Temporal lobe (tissue), 1 donor: Measurements from ENCODE around the gene LSM5. TPM values are rescaled to one million over a fixed set of nuclear protein-coding genes. Genes with fewer than 3 reads are reported as not detected.

Experiments
- total RNA-seq: library from RNA; depleted of rRNA; stranded (reverse); fragments of >200 nt; gene quantifications from one replicate; pipeline ENCODE4 v1.2.3, GENCODE V29; 2014

Gene LSM5
- total RNA-seq, 1 donor from 2014 or later = 20.2 TPM

Other genes starting within 250 kb of the LSM5 start
- 48.7 TPM for gene AVL9, start 5.1 kb upstream of the LSM5 start, total RNA-seq